GM12891 (cell line): ENCODE data around the gene TMEM119.

ENCODE experiments used
- POLR2A ChIP-seq: IDR thresholded peaks from 2 replicates; pipeline ENCODE4 v1.6.1; 2011; ENCODE audit warnings: low read depth, low read length, control low read depth
- POLR2AphosphoS5 ChIP-seq: IDR thresholded peaks from 2 replicates; pipeline ENCODE4 v1.6.1; 2011; ENCODE audit warnings: low read depth, low read length, control low read depth
- SPI1 ChIP-seq: IDR thresholded peaks from 2 replicates; pipeline ENCODE4 v1.6.1; 2011; ENCODE audit warnings: low read depth, low read length, control low read depth
- TAF1 ChIP-seq: IDR thresholded peaks from 2 replicates; pipeline ENCODE4 v1.6.1; 2011; ENCODE audit warnings: low read depth, low read length, control low read depth

GRCh38 chr12:108635997-108636808 lies 38.3 kb upstream of the TMEM119 start:
- TF ChIP-seq POLR2A (no peak), POLR2AphosphoS5 (no peak; the same call in 1 of the 2 replicates), TAF1 (no peak), SPI1 (no peak)
